Smooth muscle cell (in vitro differentiated cells): ENCODE data around the gene EXOC7. TPM values are rescaled to one million over a fixed set of nuclear protein-coding genes. Genes with fewer than 3 reads are reported as not detected.

ENCODE experiments used
- DNase-seq: peaks from one replicate; lab custom pipeline; 2025; ENCODE audit not compliant: unreplicated experiment; lab: John Stamatoyannopoulos, UW
- H2AFZ ChIP-seq: fragments of 200-600 bp; sonication (generic); 2 replicates; pipeline ENCODE4 v1.6.0; 2016; ENCODE audit warnings: antibody characterized with exemption, low read depth, mild to moderate bottlenecking
- H3F3A ChIP-seq: fragments of 200-600 bp; sonication (generic); 2 replicates; pipeline ENCODE4 v1.6.0; 2017; ENCODE audit warnings: antibody characterized with exemption, low read depth
- H3K27ac ChIP-seq: fragments of 200-600 bp; sonication (generic); 2 replicates; pipeline ENCODE4 v1.5.1; 2016; ENCODE audit warnings: low read depth, mild to moderate bottlenecking
- H3K27me3 ChIP-seq: fragments of 200-600 bp; sonication (generic); 2 replicates; pipeline ENCODE4 v1.6.1; 2016; ENCODE audit warnings: low read depth, mild to moderate bottlenecking
- H3K36me3 ChIP-seq: fragments of 200-600 bp; sonication (generic); 2 replicates; pipeline ENCODE4 v1.5.1; 2016; ENCODE audit warnings: low read depth
- H3K4me1 ChIP-seq: fragments of 200-600 bp; sonication (generic); 2 replicates; pipeline ENCODE4 v1.5.1; 2016; ENCODE audit warnings: low read depth
- H3K4me2 ChIP-seq: fragments of 200-600 bp; sonication (generic); 2 replicates; pipeline ENCODE4 v1.6.0; 2016; ENCODE audit warnings: mild to moderate bottlenecking
- H3K4me3 ChIP-seq: fragments of 200-600 bp; sonication (generic); 2 replicates; pipeline ENCODE4 v1.5.1; 2016; ENCODE audit warnings: mild to moderate bottlenecking
- H3K79me2 ChIP-seq: fragments of 200-600 bp; sonication (generic); 2 replicates; pipeline ENCODE4 v1.6.0; 2016; ENCODE audit warnings: low read depth, mild to moderate bottlenecking
- H3K9ac ChIP-seq: fragments of 200-600 bp; sonication (generic); 2 replicates; pipeline ENCODE4 v1.6.0; 2016; ENCODE audit warnings: low read depth
- H3K9me3 ChIP-seq: fragments of 200-600 bp; sonication (generic); replicated peaks from 2 replicates; pipeline ENCODE4 v1.5.1; 2016; ENCODE audit warnings: low read depth
- H4K20me1 ChIP-seq: fragments of 200-600 bp; sonication (generic); 2 replicates; pipeline ENCODE4 v1.6.0; 2016; ENCODE audit warnings: low read depth
- WGBS: methylation state at CpG from one replicate; pipeline ENCODE4 v1.1.7; 2016; ENCODE audit warnings: low lambda C conversion rate; 5-methylcytosine and 5-hydroxymethylcytosine counted together
- polyA plus RNA-seq: library from polyadenylated mRNA; unstranded; fragments of >200 nt; fragmentation: Nextera tagmentation; extraction: Ambion mirVana; gene quantifications from 2 replicates; pipeline ENCODE4 v1.2.1, GENCODE V29; 2016
- total RNA-seq: library from RNA; depleted of rRNA; stranded (reverse); fragments of >200 nt; gene quantifications from 2 replicates; pipeline ENCODE4 v1.2.3, GENCODE V29; 2014
- TF ChIP-seq, protein P1 (sequence below): fragments of 200-600 bp; sonication (generic); IDR thresholded peaks from 2 replicates; pipeline ENCODE4 v1.5.1; 2017; ENCODE audit warnings: borderline replicate concordance, mild to moderate bottlenecking, antibody characterized with exemption; ENCODE audit not compliant: insufficient read depth, poor library complexity, severe bottlenecking

The EXOC7 gene
- total and polyA plus RNA-seq, 2 experiments from 2014 or later, result 59.1 to 70.3 TPM

DNA sequence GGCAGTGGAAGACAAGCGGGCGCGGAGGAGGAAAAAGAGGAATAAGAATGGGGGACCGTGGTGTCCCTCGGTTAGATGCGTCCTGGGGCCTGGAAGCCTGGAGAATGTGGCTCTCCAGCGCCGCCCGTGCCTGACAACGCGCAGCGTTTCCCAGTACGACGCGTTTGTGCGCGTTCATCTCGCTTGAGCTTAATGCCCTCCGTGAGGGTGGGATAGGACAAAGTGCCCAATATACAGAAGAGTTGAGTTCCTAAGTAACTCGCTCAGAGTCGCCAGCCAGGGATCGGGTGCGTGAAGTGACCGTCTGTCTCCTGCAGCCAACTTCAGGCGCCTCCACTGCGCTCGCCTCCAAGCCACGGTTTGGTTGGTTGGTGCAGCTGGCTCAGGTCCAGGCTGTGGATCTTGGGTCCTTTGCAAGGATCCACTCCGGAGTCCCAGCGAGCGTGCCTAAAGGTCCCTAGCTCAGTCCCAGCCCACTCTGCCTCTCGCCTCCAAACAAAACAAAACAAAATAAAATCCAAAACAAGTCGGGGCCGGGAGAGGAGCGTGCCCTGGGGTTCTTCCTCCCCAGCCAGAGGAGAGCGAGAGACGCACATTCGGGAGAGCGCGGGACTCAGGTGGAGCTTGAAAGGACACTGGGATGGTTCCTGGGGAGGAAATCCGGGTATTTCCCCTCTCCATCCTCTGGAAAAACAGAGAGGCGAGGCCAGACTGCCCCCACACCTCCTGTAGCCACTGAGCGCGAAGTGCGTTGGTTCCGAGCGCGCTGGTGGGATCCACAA is 28.0 kb downstream of the EXOC7 start:
- Histone ChIP-seq H3K27ac (no peak overlapping the region), H3K79me2 (peaks cover 18% of the 10 kb centered on the region), H3K36me3 (no peaks in the 10 kb centered on the region), H3K4me1 (peaks cover 21% of the 10 kb centered on the region), H3K9me3 (no peaks in the 10 kb centered on the region), H3K9ac (no peak overlapping the region), H3K27me3 (peaks cover 70% of the 10 kb centered on the region), H3K4me3 (no peak overlapping the region), H3K4me2 (no peak overlapping the region), H2AFZ (no peak overlapping the region), H4K20me1 (peaks cover 13% of the 10 kb centered on the region), H3F3A (no peaks in the 10 kb centered on the region)
- TF ChIP-seq, protein P1, sequence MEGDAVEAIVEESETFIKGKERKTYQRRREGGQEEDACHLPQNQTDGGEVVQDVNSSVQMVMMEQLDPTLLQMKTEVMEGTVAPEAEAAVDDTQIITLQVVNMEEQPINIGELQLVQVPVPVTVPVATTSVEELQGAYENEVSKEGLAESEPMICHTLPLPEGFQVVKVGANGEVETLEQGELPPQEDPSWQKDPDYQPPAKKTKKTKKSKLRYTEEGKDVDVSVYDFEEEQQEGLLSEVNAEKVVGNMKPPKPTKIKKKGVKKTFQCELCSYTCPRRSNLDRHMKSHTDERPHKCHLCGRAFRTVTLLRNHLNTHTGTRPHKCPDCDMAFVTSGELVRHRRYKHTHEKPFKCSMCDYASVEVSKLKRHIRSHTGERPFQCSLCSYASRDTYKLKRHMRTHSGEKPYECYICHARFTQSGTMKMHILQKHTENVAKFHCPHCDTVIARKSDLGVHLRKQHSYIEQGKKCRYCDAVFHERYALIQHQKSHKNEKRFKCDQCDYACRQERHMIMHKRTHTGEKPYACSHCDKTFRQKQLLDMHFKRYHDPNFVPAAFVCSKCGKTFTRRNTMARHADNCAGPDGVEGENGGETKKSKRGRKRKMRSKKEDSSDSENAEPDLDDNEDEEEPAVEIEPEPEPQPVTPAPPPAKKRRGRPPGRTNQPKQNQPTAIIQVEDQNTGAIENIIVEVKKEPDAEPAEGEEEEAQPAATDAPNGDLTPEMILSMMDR, result no peak
- WGBS, result 12% methylated on average over 46 of the region's 48 CpGs
- DNase-seq, result no peak

DNA sequence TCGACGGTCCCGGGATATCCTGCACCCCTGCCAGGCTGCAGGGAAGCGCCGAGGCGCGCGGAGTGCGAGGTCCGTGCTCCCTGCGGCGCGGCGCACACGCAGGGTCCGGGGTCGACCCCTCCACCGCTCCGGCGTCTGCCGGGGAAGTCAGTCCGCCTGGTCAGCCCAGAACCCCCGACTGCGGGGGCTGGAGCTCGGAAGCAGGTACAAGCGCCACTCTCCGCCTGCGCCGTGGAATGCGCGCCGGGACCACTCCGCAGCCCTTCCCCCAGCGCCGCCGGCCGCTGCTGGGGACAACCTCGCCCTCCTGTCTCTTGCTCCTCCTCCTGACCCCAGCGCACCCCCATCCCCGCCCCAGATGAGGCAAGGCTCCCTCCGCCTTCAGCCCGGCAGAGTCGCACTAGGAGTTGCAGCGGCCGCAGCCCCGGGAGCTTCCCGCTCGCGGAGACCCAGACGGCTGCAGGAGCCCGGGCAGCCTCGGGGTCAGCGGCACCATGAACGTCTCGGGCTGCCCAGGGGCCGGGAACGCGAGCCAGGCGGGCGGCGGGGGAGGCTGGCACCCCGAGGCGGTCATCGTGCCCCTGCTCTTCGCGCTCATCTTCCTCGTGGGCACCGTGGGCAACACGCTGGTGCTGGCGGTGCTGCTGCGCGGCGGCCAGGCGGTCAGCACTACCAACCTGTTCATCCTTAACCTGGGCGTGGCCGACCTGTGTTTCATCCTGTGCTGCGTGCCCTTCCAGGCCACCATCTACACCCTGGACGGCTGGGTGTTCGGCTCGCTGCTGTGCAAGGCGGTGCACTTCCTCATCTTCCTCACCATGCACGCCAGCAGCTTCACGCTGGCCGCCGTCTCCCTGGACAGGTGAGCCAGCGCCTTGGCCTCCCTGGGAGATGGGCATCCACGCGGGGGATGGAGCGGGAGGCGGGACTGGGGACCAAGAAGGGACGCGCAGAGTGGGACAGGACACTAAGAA is 28.9 kb downstream of the EXOC7 start, which contains the start of gene GALR2:
GALR2 (plus strand) TSS at position 392 of the 974 bp plus-strand sequence; CDS start at position 495, 103 bp downstream.
- no peak within 1 kb of the TSS for H3K4me3 ChIP-seq
- peaks cover 64% of the 10 kb centered on the region for H3K27me3 ChIP-seq
- no peaks in the 10 kb centered on the region for H3K36me3 ChIP-seq
- H3K9ac ChIP-seq, result no peak within 1 kb of the TSS
- TF ChIP-seq, protein P1, result no peak
- H3K27ac ChIP-seq, result no peak within 1 kb of the TSS
- H2AFZ ChIP-seq, result no peak within 1 kb of the TSS
- peak within 1 kb of the TSS; percentile 54 for H3K4me2 ChIP-seq
- peaks cover 22% of the 10 kb centered on the region for H4K20me1 ChIP-seq
- WGBS, result 5% methylated on average over 81 of the region's 92 CpGs
- peaks cover 27% of the 10 kb centered on the region for H3K79me2 ChIP-seq
- no peaks in the 10 kb centered on the region for H3K9me3 ChIP-seq
- H3K4me1 ChIP-seq, result peaks cover 19% of the 10 kb centered on the region
- H3F3A ChIP-seq, result no peaks in the 10 kb centered on the region
- no peak for DNase-seq

DNA sequence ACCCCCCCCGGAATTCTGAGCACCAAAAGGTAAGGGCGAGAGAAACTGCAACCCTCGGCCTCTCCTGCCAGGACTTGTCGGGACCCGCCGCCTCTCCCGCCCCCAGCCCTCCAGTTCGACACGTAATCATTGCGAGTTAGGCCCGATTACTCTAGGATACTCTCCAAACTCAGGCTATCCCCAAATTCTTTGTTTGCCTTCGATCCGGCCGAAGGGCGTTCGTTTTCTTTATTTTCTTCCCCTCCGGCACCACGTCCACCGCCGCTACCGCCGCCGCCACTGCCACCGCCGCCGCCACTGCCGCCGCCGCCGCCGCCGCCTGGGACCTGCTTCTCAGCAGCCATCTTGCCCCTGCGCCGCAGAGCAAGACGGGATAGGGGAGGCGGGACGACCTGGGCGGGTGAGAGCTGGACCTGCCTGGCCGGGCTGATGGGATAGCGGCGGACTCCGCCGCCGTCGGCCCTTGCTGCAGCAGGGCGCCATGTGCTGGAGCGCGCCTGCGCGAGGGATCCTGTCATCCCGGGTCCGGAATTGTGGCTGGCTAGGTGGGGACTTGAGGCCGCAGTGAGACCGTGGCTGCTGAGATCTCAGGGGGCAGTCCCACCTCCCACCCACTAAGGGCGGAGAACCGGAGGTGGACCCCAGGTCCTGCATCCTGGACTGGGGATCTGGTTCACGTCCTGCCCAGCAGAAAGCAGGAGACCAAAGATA is 31.3 kb downstream of the EXOC7 start, which contains the start of gene SRP68:
SRP68 (minus strand) TSS at position 370 of the 711 bp plus-strand sequence; CDS start at position 344, 26 bp downstream.
- Histone ChIP-seq H3K4me3 (peak within 1 kb of the TSS; percentile 91), H4K20me1 (peaks cover 45% of the 10 kb centered on the region), H3K36me3 (peaks cover 3% of the 10 kb centered on the region), H3K4me1 (peaks cover 19% of the 10 kb centered on the region), H3K79me2 (peaks cover 41% of the 10 kb centered on the region), H3K9ac (peak within 1 kb of the TSS; percentile 94), H3K9me3 (no peaks in the 10 kb centered on the region), H3K27me3 (peaks cover 40% of the 10 kb centered on the region), H3F3A (no peaks in the 10 kb centered on the region), H3K27ac (peak within 1 kb of the TSS; percentile 54), H3K4me2 (peak within 1 kb of the TSS; percentile 89), H2AFZ (peak within 1 kb of the TSS; percentile 53)
- TF ChIP-seq, protein P1, result no peak
- peak; percentile 72 for DNase-seq
- WGBS, result under 1% methylated on average over 57 of the region's 57 CpGs
